HEK293T (cell line): ENCODE results near the gene FBN1.

Experiments
- ARNT ChIP-seq: fragments of 450-650 bp; IDR thresholded peaks from 2 replicates; pipeline ENCODE4 v1.6.1; 2017; ENCODE audit warnings: mild to moderate bottlenecking
- BHLHE40 ChIP-seq: fragments of 450-650 bp; IDR thresholded peaks from 2 replicates; pipeline ENCODE4 v1.6.1; 2016; ENCODE audit warnings: mild to moderate bottlenecking, moderate library complexity, borderline replicate concordance
- CTBP1 ChIP-seq: fragments of 450-650 bp; IDR thresholded peaks from 2 replicates; pipeline ENCODE4 v1.6.1; 2016; ENCODE audit warnings: borderline replicate concordance
- ELF4 ChIP-seq: fragments of 450-650 bp; IDR thresholded peaks from 2 replicates; pipeline ENCODE4 v1.6.1; 2017; ENCODE audit warnings: antibody characterized with exemption
- FOXA1 ChIP-seq: fragments of 450-650 bp; IDR thresholded peaks from 2 replicates; pipeline ENCODE4 v1.6.1; 2016; ENCODE audit warnings: mild to moderate bottlenecking
- FOXK2 ChIP-seq: fragments of 450-650 bp; IDR thresholded peaks from 2 replicates; pipeline ENCODE4 v1.6.1; 2016; ENCODE audit warnings: mild to moderate bottlenecking
- FOXM1 ChIP-seq: fragments of 450-650 bp; IDR thresholded peaks from 2 replicates; pipeline ENCODE4 v1.6.1; 2017; ENCODE audit warnings: mild to moderate bottlenecking, borderline replicate concordance
- NFRKB ChIP-seq: fragments of 450-650 bp; IDR thresholded peaks from 2 replicates; pipeline ENCODE4 v1.6.1; 2016; ENCODE audit warnings: mild to moderate bottlenecking, moderate library complexity
- SP1 ChIP-seq: fragments of 450-650 bp; IDR thresholded peaks from 2 replicates; pipeline ENCODE4 v1.6.1; 2017
- SUZ12 ChIP-seq: fragments of 450-650 bp; IDR thresholded peaks from 2 replicates; pipeline ENCODE4 v1.6.1; 2016; ENCODE audit warnings: mild to moderate bottlenecking
- TARDBP ChIP-seq: fragments of 450-650 bp; IDR thresholded peaks from 2 replicates; pipeline ENCODE4 v1.6.1; 2016
- ZNF384 ChIP-seq: fragments of 450-650 bp; IDR thresholded peaks from 2 replicates; pipeline ENCODE4 v1.6.1; 2016

DNA sequence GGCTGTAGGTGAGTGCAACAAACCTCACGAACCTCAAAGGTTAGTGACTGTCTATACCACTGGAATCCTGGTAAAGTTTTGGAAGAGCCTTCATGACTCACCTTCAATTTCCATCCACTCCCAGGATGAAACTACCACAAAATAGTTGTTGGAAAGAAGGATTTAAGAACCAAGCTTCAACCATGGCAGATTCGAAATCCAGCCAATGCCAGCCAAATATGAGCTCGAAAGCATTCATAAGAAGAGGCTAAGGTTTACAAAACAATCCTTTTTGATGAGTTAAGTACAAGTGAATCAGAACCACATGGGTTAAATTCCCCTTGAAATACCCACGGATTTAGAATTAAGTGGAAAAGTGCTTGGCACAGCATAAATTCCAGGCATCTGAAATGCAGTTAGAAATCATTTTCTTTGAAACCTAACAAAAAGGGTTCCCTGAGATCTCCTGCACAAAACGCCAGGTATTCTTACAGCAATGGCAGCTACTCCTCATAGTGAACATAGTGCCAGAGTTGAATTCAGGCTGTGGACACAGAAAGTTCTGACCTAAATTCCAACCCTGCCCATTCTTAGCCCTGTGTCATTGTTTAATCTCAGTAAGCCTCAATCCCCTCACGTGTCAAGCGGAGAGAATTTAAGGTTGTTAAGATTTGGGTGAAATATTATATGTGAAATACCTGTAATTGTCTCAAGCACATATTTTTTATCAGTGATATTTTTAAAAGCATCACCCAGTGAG is 89.2 kb downstream of the FBN1 start:
- TF ChIP-seq BHLHE40 (no peak), SUZ12 (no peak), ELF4 (no peak), TARDBP (no peak), FOXK2 (no peak), FOXA1 (no peak), ARNT (no peak), SP1 (no peak), FOXM1 (no peak), NFRKB (no peak), ZNF384 (no peak), CTBP1 (no peak)
